Right renal cortex interstitium (tissue), 3 donors: ENCODE results near the gene TTC16. TPM values are rescaled to one million over a fixed set of nuclear protein-coding genes. Genes with fewer than 3 reads are reported as not detected.
A peak's percentile ranks its signal among the peaks of the same experiment; 100 is the strongest.
"Not testable (repeated sequence)": the region's sequence is repeated elsewhere in the genome, so short reads cannot be mapped to it uniquely, and the experiment has no call there.

Experiments used
- DNase-seq, 3 donors: peaks; one replicate each; pipeline ENCODE4 v3.0.0-alpha.2; 2013; ENCODE audit warnings: low read depth in 3 of 3, low spot score in 2 of 3
- polyA plus RNA-seq, 3 donors: library from polyadenylated mRNA; unstranded; fragments of 120-200 nt; gene quantifications; one replicate each; pipeline ENCODE4 v1.2.1, GENCODE V29; 2013; ENCODE audit not compliant: insufficient read length in 3 of 3

TTC16 gene
- polyA plus RNA-seq, 3 donors = 0.14 to 0.26 (median 0.20) TPM

- DNase-seq = no peak
These were observed 19.8 kb downstream of the TTC16 start for GRCh38 chr9:127735530-127736185.

GRCh38 chr9:127738666-127739065 lies 22.8 kb downstream of the TTC16 start:
- no peak for DNase-seq

- DNase-seq = no peak
These were observed 23.9 kb downstream of the TTC16 start for GRCh38 chr9:127739614-127740330.

- DNase-seq = peak in 1 of 3 donors; percentile 51
These were observed 26.1 kb downstream of the TTC16 start for GRCh38 chr9:127741831-127742434.

- DNase-seq = peak; percentile 41 to 66 (median 62)
These were observed 26.7 kb downstream of the TTC16 start for GRCh38 chr9:127742435-127743088.

GRCh38 chr9:127744398-127745110 lies 28.7 kb downstream of the TTC16 start:
- no peak for DNase-seq

GRCh38 chr9:127746959-127747569 lies 31.2 kb downstream of the TTC16 start:
- no peak for DNase-seq

- DNase-seq = no peak
These were observed 33.4 kb downstream of the TTC16 start for GRCh38 chr9:127749090-127749787.

- no peak for DNase-seq
These were observed 35.6 kb downstream of the TTC16 start for GRCh38 chr9:127751269-127752054.

GRCh38 chr9:127753148-127753547 lies 37.3 kb downstream of the TTC16 start:
- no peak for DNase-seq

GRCh38 chr9:127753622-127754021 lies 37.7 kb downstream of the TTC16 start:
- DNase-seq = no peak

GRCh38 chr9:127754099-127755060 lies 38.5 kb downstream of the TTC16 start:
- no peak for DNase-seq

- DNase-seq = no peak
These were observed 39.5 kb downstream of the TTC16 start for GRCh38 chr9:127755061-127756060.

- DNase-seq = no peak
These were observed 40.4 kb downstream of the TTC16 start for GRCh38 chr9:127756233-127756632.

GRCh38 chr9:127756776-127757175 lies 40.9 kb downstream of the TTC16 start:
- DNase-seq = not testable (repeated sequence)

GRCh38 chr9:127758843-127759242 lies 43.0 kb downstream of the TTC16 start:
- DNase-seq = no peak

- no peak for DNase-seq
These were observed 45.2 kb downstream of the TTC16 start for GRCh38 chr9:127761061-127761460.
